GM18520 (cell line): ENCODE results near the gene GZMB.
A peak's percentile ranks its signal among the peaks of the same experiment; 100 is the strongest.
"Not testable (repeated sequence)": the region's sequence is repeated elsewhere in the genome, so short reads cannot be mapped to it uniquely, and the experiment has no call there.

ENCODE experiments used
- ATAC-seq: cut with Tn5 transposase; IDR thresholded peaks from one replicate; pipeline ENCODE4 v1.9.1; 2021; ENCODE audit not compliant: unreplicated experiment

The GZMB gene, protein sequence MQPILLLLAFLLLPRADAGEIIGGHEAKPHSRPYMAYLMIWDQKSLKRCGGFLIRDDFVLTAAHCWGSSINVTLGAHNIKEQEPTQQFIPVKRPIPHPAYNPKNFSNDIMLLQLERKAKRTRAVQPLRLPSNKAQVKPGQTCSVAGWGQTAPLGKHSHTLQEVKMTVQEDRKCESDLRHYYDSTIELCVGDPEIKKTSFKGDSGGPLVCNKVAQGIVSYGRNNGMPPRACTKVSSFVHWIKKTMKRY

DNA sequence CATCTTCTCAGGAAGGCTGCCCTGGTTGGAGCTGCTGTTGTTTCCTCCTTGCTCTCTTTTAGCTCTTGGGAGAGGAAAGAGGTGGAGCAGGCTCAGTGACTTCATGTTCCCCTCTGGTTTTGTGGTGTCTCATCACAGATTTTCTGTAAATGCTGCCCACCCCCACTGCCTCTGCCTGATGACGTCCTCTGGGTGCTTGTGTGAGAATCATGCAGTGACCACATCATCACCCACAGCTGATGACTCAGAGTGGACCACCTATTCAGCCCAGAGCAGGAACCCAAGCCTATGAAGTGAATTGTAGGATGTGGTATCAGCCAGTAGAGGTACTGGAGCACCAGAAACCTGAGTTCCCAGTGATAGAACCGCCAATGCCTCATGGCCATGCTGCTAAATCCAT, at the start of gene GZMB:
Gene GZMB, minus strand, starts transcription at position 33 of the 400 bp plus-strand sequence. Its CDS starts 30 bp downstream, at position 3.
- no peak for ATAC-seq

DNA sequence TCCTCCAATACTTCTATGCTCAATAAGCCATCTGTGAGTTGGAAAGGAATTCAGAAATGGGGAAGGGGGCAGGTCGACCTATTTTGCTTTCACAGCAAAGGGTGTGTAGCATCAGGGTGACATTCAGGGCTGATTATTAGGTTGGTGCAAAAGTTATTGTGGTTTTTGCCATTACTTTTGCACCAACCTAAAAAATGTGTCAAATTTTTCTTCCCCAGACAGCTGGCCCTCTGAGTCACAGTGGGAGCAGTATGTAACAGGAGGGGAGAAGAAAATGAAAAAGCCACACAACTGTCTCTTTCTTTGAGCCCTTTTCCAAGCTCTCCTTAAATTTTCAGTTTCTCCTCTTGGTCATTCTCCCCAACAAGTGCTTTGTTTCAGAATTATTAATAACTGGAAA, 47.1 kb upstream of the GZMB start:
- ATAC-seq: no peak

DNA sequence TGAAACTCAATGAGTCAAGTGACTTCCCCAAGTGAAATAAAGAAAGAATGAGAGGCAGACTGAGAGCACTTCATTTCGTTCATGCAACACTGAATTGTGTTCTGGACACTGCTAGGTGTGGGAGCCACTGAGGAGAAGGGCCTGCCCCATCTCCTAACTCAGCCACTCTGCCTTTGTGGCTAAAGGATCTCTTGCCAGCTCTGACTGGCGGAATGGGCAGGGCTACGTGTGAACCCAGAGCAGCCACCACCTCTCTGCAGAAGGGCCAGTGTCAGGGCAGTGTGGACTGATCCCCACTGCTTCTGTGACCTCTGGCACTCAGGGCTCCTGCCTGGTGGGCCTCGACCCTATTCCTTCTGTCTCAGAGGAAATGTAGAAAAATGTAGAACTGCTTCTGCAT, 46.5 kb upstream of the GZMB start:
- ATAC-seq: no peak

DNA sequence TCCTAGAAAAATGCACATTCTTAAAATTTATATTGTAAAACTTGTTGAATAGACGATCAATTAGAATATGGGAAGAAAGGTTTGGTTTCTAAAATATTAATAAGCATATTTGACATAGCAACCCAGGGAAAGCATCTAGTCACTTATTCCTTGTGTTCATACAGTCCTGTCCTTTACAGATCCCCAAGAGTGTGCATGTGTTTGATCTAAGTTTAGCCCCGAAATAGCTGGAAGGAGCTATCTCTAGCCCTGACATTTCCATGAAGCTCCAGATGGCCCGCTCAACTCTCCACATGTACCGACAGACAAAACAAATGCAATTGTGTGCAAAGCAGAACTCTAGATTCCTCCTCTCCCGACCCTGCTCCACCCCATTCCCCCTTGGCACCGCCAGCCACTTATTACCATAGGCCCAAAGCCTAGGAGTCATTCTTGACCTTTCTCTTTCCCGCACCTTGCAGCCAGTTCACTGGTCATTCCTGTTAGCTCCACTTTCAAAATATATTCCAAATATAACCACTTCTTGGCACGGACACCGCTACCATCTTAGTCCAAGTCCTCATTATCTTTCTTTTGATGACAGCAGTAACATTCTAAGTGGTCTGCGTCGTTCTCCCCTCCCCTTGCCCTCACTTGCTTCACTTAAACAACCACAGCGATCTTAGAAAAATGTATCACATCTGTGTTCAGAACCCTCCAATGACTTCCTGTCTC, 45.4 kb upstream of the GZMB start:
- ATAC-seq: no peak

DNA sequence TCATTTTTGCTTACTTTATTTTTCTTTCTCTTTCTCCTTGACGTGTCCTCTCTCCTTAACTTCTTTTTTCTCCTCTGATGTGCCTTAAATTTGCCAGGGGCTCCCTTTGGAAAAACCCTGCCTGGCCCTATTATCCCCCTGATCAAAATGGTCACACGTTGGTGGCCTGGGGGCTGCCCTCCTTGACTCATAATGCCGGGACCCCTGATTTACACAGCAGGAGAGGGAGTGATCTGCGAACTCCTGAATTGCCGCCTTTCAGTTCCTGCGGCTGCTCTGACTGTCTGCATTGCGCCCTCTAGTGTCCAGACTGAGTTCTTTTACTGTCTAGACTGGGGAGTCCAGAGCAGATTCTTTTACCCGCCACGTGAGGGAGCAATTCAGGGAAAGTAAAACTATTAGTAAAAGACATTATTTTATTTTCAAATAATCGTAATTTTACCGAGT, 44.8 kb upstream of the GZMB start:
- peak; percentile 57 for ATAC-seq

DNA sequence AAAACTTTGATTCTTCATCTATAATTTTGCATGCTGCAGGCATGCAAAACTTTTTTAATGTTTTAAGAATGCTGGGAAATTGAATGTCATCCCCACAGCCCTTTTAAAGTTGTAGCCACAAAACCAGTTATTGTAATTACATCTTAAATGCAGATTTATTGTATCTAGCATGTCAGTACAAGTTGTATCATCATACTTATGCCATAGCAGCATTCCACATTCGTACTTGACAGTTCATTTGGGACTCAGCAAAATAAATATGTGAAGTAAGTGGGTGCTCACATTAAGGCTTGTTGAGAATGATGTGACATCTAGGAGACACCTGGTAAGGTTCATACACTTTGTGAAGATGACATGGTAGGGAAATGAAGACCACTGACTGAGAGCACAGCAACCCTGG, 44.0 kb upstream of the GZMB start:
- no peak for ATAC-seq

DNA sequence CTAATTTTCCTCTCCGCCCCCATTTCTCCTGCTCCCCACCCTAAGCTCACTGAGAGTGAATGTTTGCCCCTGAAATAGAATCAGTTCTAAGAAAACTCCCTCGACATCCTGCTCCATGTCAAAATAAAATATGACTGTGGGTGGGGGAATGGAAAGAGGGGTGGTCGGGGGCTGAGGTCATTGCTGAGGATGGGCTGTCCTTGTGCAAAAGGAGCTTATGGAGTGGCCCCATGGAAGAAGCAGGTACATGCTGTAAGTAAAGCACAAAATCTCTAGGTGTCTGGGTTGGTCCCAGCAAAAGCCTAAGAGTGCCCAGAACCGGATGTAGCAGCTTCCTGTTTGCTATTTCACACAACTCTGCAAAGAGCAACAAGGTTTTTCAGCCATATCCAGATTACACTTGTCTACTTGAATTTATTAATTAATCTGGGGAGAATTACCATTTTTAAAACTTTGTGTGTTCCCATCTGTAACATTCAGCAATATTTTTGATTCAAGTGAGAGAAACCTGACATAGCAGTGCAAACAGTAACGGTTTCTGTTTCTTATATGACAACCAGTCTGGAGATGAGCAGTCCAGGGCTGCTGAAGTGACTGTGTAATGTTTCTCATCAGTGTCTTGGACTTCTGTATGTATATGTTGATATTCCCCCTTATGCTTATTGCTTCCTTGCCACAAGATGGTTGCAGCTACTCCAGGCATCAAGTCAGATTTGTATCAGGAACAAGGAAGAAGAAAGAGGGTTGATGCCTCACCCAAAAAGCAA, 40.4 kb upstream of the GZMB start:
- ATAC-seq: peak; percentile 68

DNA sequence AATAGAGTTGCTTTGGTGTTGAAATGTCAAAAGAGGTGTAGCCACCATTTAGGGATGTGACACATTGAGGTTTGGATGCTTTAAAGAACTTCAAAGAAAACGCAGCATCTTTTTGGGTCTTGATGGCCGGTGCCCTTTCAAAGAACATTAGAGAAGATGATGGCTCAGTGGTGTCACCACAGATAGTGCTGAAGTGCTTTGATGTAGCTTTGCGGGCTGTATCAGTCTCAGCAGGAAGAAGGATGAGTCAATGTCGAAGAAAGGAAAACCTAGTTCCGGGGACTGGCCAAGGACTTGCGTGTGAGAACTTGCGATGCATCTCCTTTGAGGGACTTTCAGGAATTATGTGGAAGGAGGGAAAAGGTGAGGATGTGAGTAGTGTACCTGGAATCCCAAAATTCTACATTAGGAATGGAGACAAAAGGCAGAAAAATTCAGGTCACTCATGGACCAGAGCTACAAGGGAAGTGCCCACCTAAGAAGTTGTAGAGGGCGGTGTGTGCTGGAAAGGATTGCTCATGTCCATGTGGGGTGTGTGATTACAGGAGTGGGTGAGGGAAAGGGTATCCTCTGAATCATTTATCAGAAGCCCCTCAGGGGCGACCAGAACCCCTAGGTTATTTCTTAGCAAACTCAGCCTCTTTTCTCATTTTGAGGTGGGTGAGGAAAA, 39.7 kb upstream of the GZMB start:
- ATAC-seq: peak; percentile 31

DNA sequence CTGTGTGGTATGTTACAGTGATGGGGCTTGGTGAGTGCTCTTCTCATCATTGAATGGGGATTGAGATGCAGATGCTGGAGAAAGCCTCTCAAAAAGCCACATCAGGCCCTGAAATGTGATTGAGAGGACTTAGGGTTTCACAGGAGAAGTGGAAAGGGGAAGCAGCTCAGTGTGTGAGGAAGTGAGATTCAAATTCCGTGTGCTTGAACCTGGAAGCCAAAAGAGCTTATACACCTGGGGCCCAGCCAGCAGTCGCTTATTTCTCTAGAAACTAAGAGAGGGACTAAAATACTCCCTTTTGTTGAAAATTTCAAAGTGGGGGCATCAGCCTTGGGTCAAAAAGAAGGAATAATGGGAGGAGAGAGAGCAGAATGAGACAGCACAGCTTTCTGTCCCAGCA, 39.1 kb upstream of the GZMB start:
- ATAC-seq: peak; percentile 16

DNA sequence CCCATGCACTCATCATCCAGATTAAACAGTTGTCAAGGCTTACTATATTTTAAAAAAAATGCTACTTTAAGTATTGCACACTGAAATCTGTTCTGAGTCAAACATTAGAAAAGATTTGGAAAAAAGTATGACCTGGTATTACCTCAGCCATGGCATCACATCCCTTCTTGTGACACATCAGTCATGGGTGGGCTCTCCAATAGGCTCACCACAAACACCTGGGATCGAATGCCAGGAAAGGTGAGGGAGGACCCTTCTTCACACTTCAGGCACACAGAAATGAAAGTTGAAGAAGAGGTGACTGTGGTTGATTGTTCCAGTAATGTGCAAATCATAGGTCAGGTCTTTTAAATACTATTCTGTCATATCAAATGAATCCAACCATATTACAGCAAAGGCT, 36.6 kb upstream of the GZMB start:
- ATAC-seq: no peak

DNA sequence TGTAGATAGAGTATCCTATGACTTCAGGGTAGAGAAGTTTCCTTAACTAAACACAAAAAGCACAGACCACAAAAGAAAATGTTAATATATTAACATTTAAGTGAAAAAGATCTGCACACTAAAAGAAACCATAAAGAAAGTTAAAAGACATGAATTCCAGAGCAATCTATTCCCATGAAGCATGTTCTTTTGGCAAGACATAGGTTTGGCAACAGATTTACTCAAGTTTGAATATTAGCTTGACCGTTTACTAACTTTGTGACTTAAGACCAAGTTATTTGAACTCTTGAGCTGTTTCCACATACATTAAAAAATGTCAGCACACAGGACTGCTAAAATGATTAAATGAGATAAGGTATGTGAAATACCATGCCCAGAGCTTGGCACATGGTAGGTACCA, 35.7 kb upstream of the GZMB start:
- ATAC-seq: no peak

DNA sequence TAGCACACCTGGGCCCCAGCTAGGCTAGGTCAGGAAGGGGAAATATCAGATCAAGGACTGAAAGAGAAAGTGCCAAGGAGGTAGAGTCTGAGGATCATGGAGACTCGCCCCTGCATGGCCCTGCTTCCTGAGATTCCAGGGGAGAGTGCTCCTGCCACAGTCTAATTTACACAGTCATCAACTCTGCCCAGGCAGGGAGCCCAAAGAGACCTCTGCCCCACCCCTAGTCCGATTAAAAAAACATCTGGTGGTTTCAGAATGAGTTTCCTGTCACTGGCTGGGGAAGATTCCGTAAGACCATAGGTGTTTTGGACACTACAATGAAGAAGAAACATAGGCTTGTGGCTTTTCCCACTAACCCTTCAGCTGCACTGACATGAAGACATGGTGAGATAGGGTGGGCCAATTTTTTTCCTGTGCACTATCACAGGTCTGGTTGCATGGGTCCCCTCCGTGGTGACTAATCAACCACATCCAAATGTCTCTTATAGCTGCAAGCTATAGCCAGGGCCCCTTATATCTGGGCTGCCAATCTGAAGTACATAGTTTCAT, 31.5 kb upstream of the GZMB start:
- peak; percentile 89 for ATAC-seq

DNA sequence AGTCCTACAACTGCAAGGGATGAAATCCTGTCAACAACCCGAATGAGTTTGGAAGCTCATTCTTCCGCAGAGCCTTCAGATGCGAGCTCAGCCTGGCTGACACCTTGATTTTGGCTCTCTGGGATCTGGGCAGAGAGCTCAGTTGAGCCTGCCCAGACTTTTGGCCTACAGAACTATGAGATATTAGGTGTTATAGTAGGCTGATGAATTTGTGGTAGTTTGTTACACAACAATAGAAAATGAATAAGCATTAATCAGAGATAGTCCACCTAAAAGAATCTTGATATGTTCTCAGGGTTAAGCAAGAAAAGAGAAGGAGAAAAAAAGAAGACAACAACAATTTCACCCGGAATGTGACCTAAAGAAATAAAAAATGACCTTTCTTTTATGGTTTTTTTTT, 30.4 kb upstream of the GZMB start:
- ATAC-seq: no peak

DNA sequence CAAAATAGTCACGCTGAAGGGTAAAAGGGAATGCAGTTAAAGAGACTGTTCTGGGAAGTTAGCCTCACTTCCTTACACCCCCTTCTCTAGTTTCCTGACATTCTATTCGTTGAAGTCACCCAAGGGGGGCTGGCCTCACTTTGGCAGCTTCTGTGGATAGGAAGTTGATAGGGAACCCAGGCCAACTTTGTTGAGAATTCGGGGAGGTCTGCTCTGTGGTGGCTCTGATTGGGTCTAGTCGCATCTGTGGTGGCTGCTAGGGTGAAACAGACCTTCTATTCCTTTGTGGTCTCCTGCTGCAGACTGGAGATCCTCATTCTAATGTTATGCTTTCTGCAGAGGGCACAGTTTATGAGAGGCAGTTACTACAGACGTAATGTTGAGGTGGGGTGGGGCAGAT, 28.8 kb upstream of the GZMB start:
- ATAC-seq: no peak

DNA sequence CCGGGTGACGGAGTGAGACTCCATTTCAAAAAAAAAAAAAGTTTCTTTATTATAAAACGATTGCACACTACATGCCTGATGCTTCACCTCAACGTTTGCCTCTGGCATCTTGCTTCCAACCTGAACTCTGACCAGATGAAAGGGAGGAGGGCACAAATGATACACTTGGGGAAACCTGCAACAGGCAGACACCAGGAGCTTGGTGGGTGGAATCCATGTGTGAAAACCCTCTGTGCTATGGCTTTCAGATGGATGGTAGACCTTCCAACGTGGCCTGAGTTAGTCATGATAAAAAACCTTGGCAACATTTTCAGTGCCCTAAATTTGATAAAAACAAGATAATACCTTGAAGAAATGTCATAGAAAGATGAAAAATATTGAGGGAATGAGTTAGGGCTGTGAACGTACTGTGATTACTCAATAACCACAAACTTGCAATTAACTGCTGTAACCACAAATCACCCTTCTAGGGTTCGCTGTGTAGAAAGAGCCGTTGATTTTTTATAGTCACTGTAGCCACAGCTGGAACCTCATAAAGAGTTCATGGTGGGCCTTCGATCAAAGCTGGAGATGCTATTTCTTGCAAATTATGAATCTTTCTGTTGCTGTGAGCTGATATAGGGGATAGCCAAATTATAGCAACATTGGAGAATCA, 26.1 kb upstream of the GZMB start:
- peak; percentile 39 for ATAC-seq

DNA sequence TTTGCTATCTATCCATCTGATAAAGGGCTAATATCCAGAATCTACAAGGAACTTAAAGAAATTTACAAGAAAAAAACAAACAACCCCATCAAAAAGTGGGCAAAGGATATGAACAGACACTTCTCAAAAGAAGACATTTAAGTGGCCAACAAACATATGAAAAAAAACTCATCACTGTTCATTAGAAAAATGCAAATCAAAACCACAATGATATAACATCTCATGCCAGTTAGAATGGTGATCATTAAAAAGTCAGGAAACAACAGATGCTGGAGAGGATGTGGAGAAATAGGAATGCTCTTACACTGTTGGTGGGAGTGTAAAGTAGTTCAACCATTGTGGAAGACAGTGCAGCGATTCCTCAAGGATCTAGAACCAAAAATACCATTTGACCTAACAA, 14.4 kb upstream of the GZMB start:
- not testable (repeated sequence) for ATAC-seq

DNA sequence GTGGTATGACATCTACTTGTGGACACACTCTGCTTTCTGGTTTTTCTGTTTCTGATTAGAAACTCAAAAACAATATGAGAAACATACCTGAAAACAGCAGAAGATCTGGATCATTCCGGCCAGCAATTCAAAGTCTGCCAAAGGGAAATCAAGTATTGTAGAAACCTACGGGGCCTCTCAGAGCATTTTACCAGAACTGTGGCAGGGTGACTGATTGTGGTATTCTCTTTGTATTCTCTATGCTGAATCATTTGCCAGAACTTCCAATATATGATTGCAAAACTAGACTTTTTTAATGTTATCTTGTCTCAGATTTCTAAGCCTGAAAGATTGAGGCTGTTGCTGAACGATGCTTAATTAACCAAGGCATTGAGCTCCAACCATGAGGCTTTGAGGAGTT, 5.9 kb upstream of the GZMB start:
- ATAC-seq: no peak

DNA sequence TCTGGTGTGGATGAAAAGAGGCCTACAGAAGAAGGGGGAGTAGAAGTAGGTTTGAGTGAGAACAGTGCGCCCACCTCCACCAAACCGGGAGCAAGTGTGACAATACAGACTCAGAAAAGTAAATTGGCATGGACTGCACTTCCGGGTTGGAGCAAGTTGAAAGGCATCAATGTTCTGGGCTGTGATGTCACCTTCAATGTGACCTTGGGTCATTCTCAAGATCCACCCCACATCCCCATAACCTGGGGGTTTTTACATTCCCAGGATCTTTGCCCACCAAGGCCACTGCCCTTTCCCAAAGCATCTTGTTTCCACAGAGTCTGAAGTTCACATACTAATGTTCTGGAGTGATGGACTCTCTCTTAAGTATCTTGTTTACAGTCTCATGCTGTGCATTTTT, 5.3 kb upstream of the GZMB start:
- no peak for ATAC-seq

DNA sequence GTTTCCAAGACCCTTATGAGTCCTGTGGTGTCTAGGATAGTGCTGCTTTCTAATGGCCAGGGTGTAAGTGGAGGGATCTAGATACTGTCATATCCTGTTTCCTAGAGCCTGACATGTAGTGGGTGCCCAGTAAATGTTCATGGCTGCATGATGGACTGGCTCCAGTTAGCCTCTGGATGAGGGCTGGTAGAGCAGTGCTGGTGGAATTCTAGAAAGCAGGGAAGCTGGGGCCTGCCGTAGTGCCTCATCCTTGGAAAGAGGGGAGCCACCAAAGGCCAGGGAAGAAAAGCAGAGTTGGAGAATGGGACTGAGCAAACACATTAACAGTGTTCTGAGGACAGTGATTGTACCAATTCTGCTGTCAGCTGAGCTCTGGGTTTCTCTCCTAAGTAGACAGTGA, 637 bp downstream of the GZMB start:
- no peak for ATAC-seq

DNA sequence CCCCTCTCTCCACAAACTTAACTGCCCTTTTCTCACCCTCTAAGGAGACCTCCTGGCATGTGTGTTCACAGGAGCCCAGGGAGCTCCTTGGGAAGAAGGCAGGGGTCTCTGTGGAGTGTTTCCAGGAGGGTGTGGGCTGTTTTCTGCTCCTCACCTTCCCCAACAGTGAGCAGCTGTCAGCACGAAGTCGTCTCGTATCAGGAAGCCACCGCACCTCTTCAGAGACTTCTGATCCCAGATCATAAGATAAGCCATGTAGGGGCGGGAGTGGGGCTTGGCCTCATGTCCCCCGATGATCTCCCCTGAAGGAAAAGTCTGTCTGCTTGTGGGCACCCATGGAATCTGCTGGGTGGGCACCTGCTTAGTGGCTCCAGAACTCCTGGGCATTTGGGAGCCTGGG, 1.2 kb downstream of the GZMB start:
- ATAC-seq: no peak

DNA sequence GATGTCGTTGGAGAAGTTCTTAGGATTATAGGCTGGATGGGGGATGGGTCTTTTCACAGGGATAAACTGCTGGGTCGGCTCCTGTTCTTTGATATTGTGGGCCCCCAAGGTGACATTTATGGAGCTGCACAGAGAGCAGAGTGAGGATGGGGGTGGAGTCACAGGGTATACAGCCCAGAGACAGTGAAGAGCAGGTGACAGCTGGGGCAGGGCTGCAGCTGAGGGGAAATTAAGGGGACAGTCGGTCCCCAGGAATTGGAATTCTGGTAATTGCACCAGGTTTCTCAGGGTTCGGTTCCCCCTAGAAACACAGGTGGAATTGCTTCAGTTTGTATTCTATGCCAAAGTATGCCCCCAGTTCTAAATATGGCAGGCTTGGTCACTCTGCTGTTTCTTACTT, 1.7 kb downstream of the GZMB start:
- ATAC-seq: no peak
